GM21367 (cell line): Measurements from ENCODE around the gene MAP3K15.
"Not testable (repeated sequence)": the region's sequence is repeated elsewhere in the genome, so short reads cannot be mapped to it uniquely, and the experiment has no call there.

Source experiments
- ATAC-seq: cut with Tn5 transposase; IDR thresholded peaks from one replicate; pipeline ENCODE4 v1.9.1; 2021; ENCODE audit not compliant: unreplicated experiment

MAP3K15 gene

DNA sequence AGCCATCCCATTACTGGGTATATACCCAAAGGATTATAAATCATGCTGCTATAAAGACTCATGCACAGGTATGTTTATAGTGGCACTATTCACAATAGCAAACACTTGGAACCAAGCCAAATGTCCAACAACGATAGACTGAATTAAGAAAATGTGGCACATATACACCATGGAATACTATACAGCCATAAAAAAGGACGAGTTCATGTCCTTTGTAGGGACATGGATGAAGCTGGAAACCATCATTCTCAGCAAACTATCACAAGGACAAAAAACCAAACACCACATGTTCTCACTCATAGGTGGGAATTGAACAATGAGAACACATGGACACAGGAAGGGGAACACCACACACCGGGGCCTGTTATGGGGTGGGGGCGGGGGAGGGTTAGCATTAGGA lies 92.6 kb downstream of the MAP3K15 start:
- not testable (repeated sequence) for ATAC-seq

DNA sequence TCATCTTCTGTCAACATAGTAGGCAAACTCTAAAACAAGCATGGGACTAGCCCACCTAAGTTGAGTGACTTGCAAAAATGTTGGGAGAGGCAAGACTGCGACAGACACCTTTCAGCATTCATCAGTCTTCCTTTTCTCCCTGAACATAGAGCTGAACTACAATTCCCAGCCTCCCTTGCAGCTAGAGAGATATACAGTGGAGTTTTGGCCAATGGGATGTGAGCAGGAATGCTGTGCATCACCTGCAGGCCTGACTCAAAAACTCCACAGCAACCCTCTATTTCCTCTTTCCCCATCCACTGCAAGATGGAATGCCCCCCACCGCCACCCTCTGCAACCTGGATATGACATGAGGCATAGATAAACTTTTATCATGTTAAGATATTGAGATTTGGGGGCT lies 105.0 kb downstream of the MAP3K15 start:
- ATAC-seq = no peak

- no peak for ATAC-seq
Observed at GRCh38 chrX:19403696-19404095, 111.6 kb downstream of the MAP3K15 start.

- no peak for ATAC-seq
Observed at GRCh38 chrX:19392703-19393102, 122.6 kb downstream of the MAP3K15 start.

- no peak for ATAC-seq
Observed at GRCh38 chrX:19392078-19392477, 123.2 kb downstream of the MAP3K15 start.

- ATAC-seq = no peak
Observed at GRCh38 chrX:19389227-19389845, 126.0 kb downstream of the MAP3K15 start.

GRCh38 chrX:19388741-19389140 lies 126.6 kb downstream of the MAP3K15 start:
- no peak for ATAC-seq

- no peak for ATAC-seq
Observed at GRCh38 chrX:19388064-19388679, 127.1 kb downstream of the MAP3K15 start.

GRCh38 chrX:19386679-19387078 lies 128.6 kb downstream of the MAP3K15 start:
- ATAC-seq = no peak

DNA sequence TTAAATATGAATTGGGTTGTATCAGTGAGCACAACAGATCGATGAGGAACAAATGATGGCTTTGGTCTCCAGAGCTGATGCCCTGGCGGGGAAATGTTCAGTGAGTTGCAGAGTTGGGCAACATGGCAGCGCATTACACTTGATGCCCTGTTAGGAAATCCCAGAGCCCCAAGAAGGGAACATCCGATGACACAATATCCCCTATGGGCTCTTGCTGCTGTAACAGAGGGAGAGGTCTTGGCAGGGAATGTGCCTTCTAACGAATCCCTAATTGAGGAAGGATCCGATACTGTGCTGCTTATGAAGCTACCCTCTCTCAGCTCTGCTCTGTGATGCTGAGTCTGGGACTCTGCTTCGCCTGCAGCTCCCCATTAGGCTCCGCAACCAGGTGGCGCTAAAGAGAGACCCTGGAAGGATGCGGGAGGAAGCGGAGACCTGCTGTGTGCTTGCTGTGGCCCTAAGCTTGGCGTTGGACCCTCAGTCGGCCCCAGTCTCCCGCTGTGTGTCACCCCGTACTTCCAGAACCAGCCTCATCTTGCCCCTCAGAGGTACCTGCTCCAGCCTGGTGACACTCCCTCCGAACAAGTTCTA lies 132.7 kb downstream of the MAP3K15 start:
- ATAC-seq = no peak

DNA sequence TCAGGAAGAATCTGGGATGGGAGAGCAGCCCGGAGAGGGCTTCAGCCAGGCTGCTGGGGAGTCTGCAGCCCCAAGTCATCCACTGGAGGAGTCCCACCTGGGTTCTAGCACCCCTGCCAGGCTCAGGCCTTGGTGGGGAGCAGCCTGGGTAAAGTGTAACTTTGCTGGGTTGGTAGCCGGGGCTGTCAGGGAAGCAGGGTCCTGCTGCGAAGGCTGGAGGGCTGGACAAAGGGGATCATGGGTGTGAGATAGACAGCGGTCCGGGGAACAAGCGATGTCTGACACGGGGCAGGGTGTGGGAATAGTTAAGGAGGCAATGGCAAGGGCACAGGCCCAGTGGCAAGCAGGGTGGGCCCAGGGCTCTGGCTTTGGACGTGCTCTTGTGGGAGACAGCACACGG lies 134.0 kb downstream of the MAP3K15 start:
- ATAC-seq = no peak

GRCh38 chrX:19377799-19378198 lies 137.5 kb downstream of the MAP3K15 start:
- no peak for ATAC-seq

- ATAC-seq = no peak
Observed at GRCh38 chrX:19375546-19375945, 139.8 kb downstream of the MAP3K15 start.

DNA sequence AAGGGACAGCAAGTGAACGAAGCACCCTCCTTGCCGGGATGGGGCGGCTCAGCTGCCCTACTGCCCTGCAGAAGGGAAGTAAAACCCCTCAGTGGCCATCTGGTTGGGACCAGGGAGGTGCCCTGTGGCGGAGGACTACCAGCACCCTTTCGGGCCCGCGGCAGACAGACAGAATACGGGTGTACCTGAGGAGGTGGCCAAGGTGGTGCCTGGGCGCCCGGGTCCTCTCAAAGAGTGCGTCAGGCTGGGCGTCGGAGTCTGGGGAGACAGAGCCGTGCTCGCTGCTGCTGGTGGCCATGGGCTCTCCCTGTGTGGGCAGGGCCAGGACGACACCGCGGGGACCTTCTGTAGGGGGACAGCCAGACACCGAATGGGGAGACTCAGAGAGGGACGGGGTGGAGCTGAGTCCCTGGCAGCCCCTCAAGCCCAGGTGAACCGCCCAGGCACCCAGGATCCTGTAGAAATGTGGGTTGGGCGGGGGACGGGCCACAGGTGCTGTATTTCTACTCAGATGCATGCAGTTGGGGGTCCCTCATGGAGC lies 141.9 kb downstream of the MAP3K15 start:
- no peak for ATAC-seq

- ATAC-seq = peak; percentile 25
Observed at GRCh38 chrX:19372547-19373331, 142.6 kb downstream of the MAP3K15 start.

GRCh38 chrX:19372170-19372546 lies 143.2 kb downstream of the MAP3K15 start:
- ATAC-seq = peak; percentile 71

DNA sequence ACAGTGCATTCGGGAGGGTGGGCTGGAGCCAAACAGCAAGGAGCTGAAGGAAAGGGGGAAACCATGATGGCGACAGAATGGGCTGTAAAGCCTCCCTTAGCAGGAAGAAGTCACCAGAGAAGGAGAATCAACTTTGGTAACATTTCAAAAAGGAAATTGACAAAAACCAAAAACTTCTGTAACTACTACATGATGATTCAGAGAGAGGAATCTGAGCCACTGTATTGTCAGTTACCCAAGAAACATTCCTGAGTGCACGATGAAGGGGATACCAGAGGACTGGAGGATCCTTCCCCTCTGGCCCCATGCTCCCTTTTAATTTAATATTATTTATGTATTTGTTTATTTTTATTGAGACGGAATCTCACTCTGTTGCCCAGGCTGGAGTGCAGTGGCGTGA lies 145.2 kb downstream of the MAP3K15 start:
- no peak for ATAC-seq

DNA sequence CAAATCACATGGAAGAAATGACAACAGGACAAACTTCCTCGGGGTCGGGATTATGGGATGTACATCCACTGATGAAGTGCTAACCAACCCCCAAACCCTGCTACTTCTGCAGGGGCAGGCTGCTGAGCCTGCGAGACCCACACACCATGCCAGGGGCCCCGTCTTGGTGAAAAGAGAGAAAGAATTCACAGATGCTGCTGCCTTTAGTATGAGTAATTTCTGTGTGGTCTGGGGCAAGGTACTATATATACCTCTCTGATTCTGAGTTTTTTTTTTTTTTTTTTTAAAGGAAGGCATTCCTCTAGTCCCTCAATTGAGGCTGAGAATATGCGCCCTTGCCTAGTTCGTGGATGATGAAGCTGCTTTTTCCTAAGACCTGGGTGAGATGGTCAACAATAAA lies 146.7 kb downstream of the MAP3K15 start:
- ATAC-seq = no peak

DNA sequence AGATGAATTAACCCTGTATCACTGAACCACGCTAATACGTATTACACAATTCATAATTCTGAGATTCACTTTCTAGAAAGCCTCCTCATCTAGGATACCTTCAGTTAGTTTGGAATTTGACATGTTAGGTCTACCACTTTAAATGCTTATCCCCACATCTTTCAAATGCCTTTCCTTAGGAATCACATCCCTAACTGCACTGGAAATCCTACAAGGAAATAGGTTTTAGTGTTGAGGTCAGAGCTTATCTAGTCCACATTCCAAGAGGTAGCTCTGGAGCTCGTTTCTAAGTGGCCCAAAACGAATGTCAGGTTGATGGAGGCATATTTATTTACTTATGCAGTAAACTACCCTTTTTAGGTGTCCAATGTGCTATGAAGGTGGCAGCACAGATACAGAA lies 153.6 kb downstream of the MAP3K15 start:
- no peak for ATAC-seq

GRCh38 chrX:19360903-19361302 lies 154.4 kb downstream of the MAP3K15 start:
- no peak for ATAC-seq

DNA sequence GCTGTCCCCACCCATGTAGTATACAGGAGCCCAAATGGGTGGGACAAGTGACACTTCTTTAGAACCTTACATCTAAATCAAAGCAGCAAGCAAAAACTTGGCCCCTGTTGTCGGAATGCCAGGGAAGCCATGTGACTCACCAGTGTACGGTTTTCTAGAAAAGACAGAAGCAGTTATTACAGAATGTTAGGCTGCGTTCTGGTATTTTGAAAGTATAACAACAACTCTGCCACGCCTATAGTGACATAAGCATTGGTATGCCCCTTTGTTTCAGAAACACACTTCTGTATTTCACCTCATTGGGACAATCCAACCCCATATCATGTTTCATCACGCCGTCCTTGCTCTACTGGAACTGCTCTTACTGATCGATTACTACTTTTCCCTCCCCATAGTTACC lies 156.8 kb downstream of the MAP3K15 start:
- ATAC-seq = no peak

- ATAC-seq = no peak
Observed at GRCh38 chrX:19354625-19355024, 160.7 kb downstream of the MAP3K15 start.
